HL-60/S4 treated with retinoic acid at 250 ng/mL for 4 days and 3 days (cell line): ENCODE data around the gene SPATA25.
"Not testable (repeated sequence)": the region's sequence is repeated elsewhere in the genome, so short reads cannot be mapped to it uniquely, and the experiment has no call there.

ENCODE experiments used
- in situ Hi-C: fragments of 300-500 bp; cut with MboI; formaldehyde crosslinking; loops from 2 replicates; pipeline ENCODE4 v1.7.0; 2022; ENCODE audit warnings: low sequenced_read_pairs

The SPATA25 gene

GRCh38 chr20:45894797-45895196 lies 7.4 kb upstream of the SPATA25 start:
- in situ Hi-C loops = no loop called here

- in situ Hi-C loops = no loop called here
Measured at GRCh38 chr20:45893831-45894230, 6.4 kb upstream of the SPATA25 start.

- in situ Hi-C loops = no loop called here
Measured at GRCh38 chr20:45892828-45893500, 5.5 kb upstream of the SPATA25 start.

- in situ Hi-C loops = no loop called here
Measured at GRCh38 chr20:45892049-45892825, 4.8 kb upstream of the SPATA25 start.

- in situ Hi-C loops = no loop called here
Measured at GRCh38 chr20:45890985-45891983, 3.9 kb upstream of the SPATA25 start, which contains the start of the genes CTSA and NEURL2. TSS of gene CTSA (plus strand) at chr20:45891335. CDS start at chr20:45891569, 234 bp downstream. TSS of gene NEURL2 (minus strand) at chr20:45891208. CDS start at chr20:45890991, 217 bp downstream.

GRCh38 chr20:45890077-45890984 lies 2.9 kb upstream of the SPATA25 start:
- in situ Hi-C loops = no loop called here

GRCh38 chr20:45888681-45889080 lies 1.3 kb upstream of the SPATA25 start:
- in situ Hi-C loops = no loop called here

GRCh38 chr20:45886590-45887345 lies 654 bp downstream of the SPATA25 start:
- in situ Hi-C loops = no loop called here

- in situ Hi-C loops = no loop called here
Measured at GRCh38 chr20:45883100-45883469, 4.3 kb downstream of the SPATA25 start.

- in situ Hi-C loops = no loop called here
Measured at GRCh38 chr20:45882469-45883099, 4.8 kb downstream of the SPATA25 start.

- in situ Hi-C loops = no loop called here
Measured at GRCh38 chr20:45880988-45881788, 6.2 kb downstream of the SPATA25 start, which contains the start of gene ZSWIM1. TSS of gene ZSWIM1 (plus strand) at chr20:45881227. CDS start at chr20:45882593, 1,366 bp downstream.

GRCh38 chr20:45878076-45878761 lies 9.2 kb downstream of the SPATA25 start:
- in situ Hi-C loops = no loop called here

GRCh38 chr20:45874576-45874975 lies 12.8 kb downstream of the SPATA25 start:
- in situ Hi-C loops = no loop called here

- in situ Hi-C loops = not testable (repeated sequence)
Measured at GRCh38 chr20:45874104-45874481, 13.3 kb downstream of the SPATA25 start.

GRCh38 chr20:45873409-45874103 lies 13.9 kb downstream of the SPATA25 start:
- in situ Hi-C loops = no loop called here

GRCh38 chr20:45872626-45873025 lies 14.8 kb downstream of the SPATA25 start:
- in situ Hi-C loops = no loop called here

- in situ Hi-C loops = no loop called here
Measured at GRCh38 chr20:45867819-45868176, 19.6 kb downstream of the SPATA25 start.
